Measurements from ENCODE around the gene KRTAP4-6. TPM values are rescaled to one million over a fixed set of nuclear protein-coding genes. Genes with fewer than 3 reads are reported as not detected.
"Not testable (repeated sequence)": the region's sequence is repeated elsewhere in the genome, so short reads cannot be mapped to it uniquely, and the experiment has no call there.

Gene KRTAP4-6
- not detected for total RNA-seq

- Histone ChIP-seq H3K4me3 (no peak within 1 kb of the TSS), H3K27ac (no peak within 1 kb of the TSS), H3K36me3 (no peaks in the 10 kb centered on the region), H3K9me3 (peaks cover 0 to 27% (median 18%) of the 10 kb centered on the region in 3 donors), H3K27me3 (peaks cover 0 to 9% (median 0%) of the 10 kb centered on the region in 4 donors), H3K4me1 (no peaks in the 10 kb centered on the region)
- TF ChIP-seq POLR2A (IDR thresholded peaks at IDR 0.05): no peak
- intact Hi-C loops (cut with DNase I): no loop called here
- WGBS, 2 donors: 70 to 75% methylated on average over 6 of the region's 6 CpGs
- no peak for DNase-seq
Measured at GRCh38 chr17:41140360-41141131, at the start of gene KRTAP4-6. TSS of gene KRTAP4-6 (minus strand) at chr17:41140544. CDS start at chr17:41140487, 57 bp downstream.

GRCh38 chr17:41189837-41190318 lies 49.5 kb upstream of the KRTAP4-6 start, which contains the start of gene KRTAP9-1:
TSS of gene KRTAP9-1 (plus strand) at chr17:41189887. CDS start at chr17:41189887, 0 bp downstream.
- H3K9me3 ChIP-seq; DNase-seq; H3K36me3 ChIP-seq; H3K27ac ChIP-seq; intact Hi-C loops (cut with DNase I); H3K4me3 ChIP-seq; H3K4me1 ChIP-seq: not testable (repeated sequence)
- peaks cover 0 to 29% (median 0%) of the 10 kb centered on the region in 4 donors for H3K27me3 ChIP-seq
- 57% methylated on average over 1 of the region's 1 CpG; no CpG with 5 or more reads in 1 of the 2 donors for WGBS, 2 donors

- Histone ChIP-seq H3K36me3 (no peaks in the 10 kb centered on the region), H3K27me3 (peaks cover 0 to 35% (median 0%) of the 10 kb centered on the region in 4 donors), H3K4me1 (no peaks in the 10 kb centered on the region), H3K27ac (no peak overlapping the region), H3K4me3 (no peak overlapping the region), H3K9me3 (no peaks in the 10 kb centered on the region)
- WGBS, 2 donors: 88 to 89% methylated on average over 2 of the region's 2 CpGs
- no peak for DNase-seq
- TF ChIP-seq POLR2A (IDR thresholded peaks at IDR 0.05): no peak
- TF ChIP-seq, protein P1, sequence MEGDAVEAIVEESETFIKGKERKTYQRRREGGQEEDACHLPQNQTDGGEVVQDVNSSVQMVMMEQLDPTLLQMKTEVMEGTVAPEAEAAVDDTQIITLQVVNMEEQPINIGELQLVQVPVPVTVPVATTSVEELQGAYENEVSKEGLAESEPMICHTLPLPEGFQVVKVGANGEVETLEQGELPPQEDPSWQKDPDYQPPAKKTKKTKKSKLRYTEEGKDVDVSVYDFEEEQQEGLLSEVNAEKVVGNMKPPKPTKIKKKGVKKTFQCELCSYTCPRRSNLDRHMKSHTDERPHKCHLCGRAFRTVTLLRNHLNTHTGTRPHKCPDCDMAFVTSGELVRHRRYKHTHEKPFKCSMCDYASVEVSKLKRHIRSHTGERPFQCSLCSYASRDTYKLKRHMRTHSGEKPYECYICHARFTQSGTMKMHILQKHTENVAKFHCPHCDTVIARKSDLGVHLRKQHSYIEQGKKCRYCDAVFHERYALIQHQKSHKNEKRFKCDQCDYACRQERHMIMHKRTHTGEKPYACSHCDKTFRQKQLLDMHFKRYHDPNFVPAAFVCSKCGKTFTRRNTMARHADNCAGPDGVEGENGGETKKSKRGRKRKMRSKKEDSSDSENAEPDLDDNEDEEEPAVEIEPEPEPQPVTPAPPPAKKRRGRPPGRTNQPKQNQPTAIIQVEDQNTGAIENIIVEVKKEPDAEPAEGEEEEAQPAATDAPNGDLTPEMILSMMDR (IDR thresholded peaks at IDR 0.05): no peak
- intact Hi-C loops (cut with DNase I): no loop called here
Measured at GRCh38 chr17:41186872-41187271, 46.5 kb upstream of the KRTAP4-6 start.

DNA sequence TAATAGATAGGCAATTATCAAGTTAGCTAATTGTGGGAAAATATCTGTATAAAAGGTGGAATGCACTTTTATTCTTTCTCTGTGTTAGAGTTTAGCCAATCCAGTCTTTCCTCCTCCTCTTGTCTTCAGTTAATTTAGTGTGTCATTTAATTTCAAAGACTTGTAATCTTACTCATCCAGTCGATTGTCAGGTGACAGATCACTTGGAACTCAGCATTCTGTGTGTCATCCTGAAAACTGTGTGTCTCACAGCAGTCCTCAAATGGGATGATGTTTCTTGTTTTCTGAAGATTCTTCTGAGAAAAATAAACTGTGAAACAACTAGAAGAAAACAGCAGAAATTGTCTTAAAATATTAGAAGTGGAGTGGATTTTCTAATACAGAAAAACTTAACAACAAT lies 44.7 kb upstream of the KRTAP4-6 start:
- H3K27ac ChIP-seq: no peak overlapping the region
- intact Hi-C loops (cut with DNase I): no loop called here

DNA sequence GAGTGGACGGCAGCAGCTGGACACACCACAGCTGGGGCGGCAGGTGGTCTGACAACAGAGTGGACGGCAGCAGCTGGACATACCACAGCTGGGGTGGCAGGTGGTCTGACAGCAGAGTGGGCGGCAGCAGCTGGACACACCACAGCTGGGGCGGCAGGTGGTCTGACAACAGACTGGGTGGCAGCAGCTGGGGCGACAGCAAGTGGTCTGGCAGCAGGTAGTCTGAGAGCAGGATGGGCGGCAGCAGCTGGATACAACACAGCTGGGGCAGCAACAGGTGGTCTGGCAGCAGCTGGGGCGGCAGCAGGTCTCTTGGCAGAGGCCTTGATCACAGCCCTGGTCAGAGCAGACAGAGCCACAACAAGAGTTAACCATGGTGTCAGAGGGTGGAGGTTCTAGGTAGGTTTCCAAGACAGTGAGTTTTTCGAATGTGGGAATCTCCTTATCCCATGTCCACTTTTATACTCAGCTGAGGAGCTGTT lies 44.2 kb upstream of the KRTAP4-6 start, which contains the start of gene KRTAP4-1:
TSS of gene KRTAP4-1 (minus strand) at position 432 of the 482 bp plus-strand sequence. CDS start at position 375, 57 bp downstream.
- Histone ChIP-seq H3K4me1 (no peaks in the 10 kb centered on the region), H3K27ac (no peak within 1 kb of the TSS), H3K9me3 (no peaks in the 10 kb centered on the region), H3K4me3 (no peak within 1 kb of the TSS), H3K27me3 (peaks cover 0 to 23% (median 0%) of the 10 kb centered on the region in 4 donors), H3K36me3 (no peaks in the 10 kb centered on the region)
- WGBS, 2 donors: 68 to 72% methylated on average over 7 to 9 of the region's 9 CpGs
- TF ChIP-seq, protein P1 (IDR thresholded peaks at IDR 0.05): no peak
- no peak for TF ChIP-seq POLR2A (IDR thresholded peaks at IDR 0.05)
- intact Hi-C loops (cut with DNase I): no loop called here
- DNase-seq: no peak

More for the DNA sequence above, 44.7 kb upstream of the KRTAP4-6 start:
- DNase-seq: no peak
- WGBS, 2 donors: 16 to 41% methylated on average over 1 of the region's 1 CpG
- no peaks in the 10 kb centered on the region for H3K36me3 ChIP-seq
- TF ChIP-seq, protein P1 (IDR thresholded peaks at IDR 0.05): no peak
- TF ChIP-seq POLR2A (IDR thresholded peaks at IDR 0.05): no peak
- H3K9me3 ChIP-seq: no peaks in the 10 kb centered on the region
- no peak overlapping the region for H3K4me3 ChIP-seq
- H3K27me3 ChIP-seq: peaks cover 0 to 28% (median 0%) of the 10 kb centered on the region in 4 donors
- H3K4me1 ChIP-seq: no peaks in the 10 kb centered on the region

All from esophagus squamous epithelium (tissue), 5 donors.